ENCODE results near the gene TRPM4. TPM values are rescaled to one million over a fixed set of nuclear protein-coding genes. Genes with fewer than 3 reads are reported as not detected.

The TRPM4 gene
- polyA plus RNA-seq, 1 of the 3 experiments (the other 2 are of a cell fraction): 20.6 TPM

DNA sequence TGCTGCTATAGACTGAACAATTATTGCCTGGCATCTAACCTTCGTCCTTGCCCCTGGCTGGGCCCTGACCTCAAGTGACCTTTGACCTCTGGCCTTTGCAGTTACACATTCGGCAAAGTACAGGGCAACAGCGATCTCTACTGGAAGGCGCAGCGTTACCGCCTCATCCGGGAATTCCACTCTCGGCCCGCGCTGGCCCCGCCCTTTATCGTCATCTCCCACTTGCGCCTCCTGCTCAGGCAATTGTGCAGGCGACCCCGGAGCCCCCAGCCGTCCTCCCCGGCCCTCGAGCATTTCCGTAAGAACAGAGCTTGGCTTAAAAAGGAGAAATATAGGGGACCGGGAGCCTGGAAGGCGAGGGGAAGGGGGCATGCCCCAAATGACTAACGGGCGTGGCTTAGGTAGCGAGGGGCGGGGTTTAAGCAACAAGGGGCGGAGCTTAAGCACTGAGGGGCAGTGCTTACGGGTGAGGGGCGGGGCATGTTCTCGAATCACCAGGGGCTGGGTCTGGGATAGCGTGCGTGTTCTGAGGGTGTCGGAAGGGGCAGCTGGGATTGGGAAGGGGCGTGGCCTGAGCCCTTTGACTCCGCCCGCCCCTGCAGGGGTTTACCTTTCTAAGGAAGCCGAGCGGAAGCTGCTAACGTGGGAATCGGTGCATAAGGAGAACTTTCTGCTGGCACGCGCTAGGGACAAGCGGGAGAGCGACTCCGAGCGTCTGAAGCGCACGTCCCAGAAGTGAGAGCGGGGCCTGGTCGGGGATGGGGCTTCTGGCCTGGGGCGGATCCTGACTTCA lies 52.7 kb downstream of the TRPM4 start:
- Histone ChIP-seq H3K9me2 (no peaks in the 10 kb centered on the region), H3K9me3 (no peaks in the 10 kb centered on the region), H3K79me2 (ENCODE audit: insufficient read depth) (no peaks in the 10 kb centered on the region), H2AFZ (ENCODE audit: low read depth) (no peak overlapping the region), H3K27me3 (ENCODE audit: insufficient read depth) (no peaks in the 10 kb centered on the region), H4K20me1 (ENCODE audit: insufficient read depth) (no peaks in the 10 kb centered on the region), H3K36me3 (replicated peaks in 1 of 2; ENCODE audit: control insufficient read depth in 1 of 2, insufficient read depth in 2 of 2, low read length in 1 of 2) (peaks cover 0 to 47% of the 10 kb centered on the region in 2 experiments), H3K9ac (no peak overlapping the region), H3K4me2 (no peak overlapping the region), H3K4me1 (ENCODE audit: control insufficient read depth in 1 of 2, insufficient read depth in 2 of 2, low read depth in 1 of 2, low read length in 1 of 2) (no peaks in the 10 kb centered on the region; a peak in 1 of 4 replicates), H3F3A (replicated peaks; ENCODE audit: insufficient read depth) (peaks cover 30% of the 10 kb centered on the region), H3K27ac (ENCODE audit: low read depth in 2 of 2, low read length in 1 of 2) (no peak overlapping the region), H3K4me3 (ENCODE audit: low read depth in 2 of 2, low read length in 1 of 2) (no peak overlapping the region; a peak in 1 of 4 replicates)
- no peak for TF ChIP-seq POLR2AphosphoS5 (IDR thresholded peaks at IDR 0.05; ENCODE audit: low read depth, low read length)
- no peak for TF ChIP-seq NRF1 (IDR thresholded peaks at IDR 0.05; ENCODE audit: low read depth, low read length)
- 89% methylated on average over 50 of the region's 50 CpGs for WGBS (ENCODE audit: low lambda C conversion rate)
- ChIA-PET CTCF (interaction anchor here (0.8 to 3.8 kb wide), 4 partner anchors 12 to 135 kb away, joined by 3 to 41 read pairs (median 16); no protein-coding TSS in a partner anchor), POLR2A (no interaction called here)
- DNase-seq: peak; percentile 69

DNA sequence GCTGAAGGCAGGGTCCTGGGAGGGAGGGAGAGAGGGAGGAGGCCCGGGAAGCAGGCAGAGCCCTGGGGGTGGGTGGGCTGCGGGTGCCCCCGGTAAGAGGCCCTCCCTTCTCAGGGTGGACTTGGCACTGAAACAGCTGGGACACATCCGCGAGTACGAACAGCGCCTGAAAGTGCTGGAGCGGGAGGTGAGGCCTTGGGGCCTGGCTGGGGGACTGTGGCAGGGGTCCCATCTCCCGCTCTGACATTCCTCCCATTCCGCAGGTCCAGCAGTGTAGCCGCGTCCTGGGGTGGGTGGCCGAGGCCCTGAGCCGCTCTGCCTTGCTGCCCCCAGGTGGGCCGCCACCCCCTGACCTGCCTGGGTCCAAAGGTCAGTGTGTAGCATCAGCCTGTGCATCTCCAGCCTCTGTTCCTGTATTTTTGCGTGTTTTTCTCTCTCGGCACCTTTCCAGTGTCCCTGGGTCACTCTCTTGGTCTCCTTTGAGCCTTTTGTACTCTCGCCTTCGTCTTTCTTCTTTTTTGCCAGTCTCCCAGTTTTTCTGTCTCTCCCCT lies 53.4 kb downstream of the TRPM4 start:
- peaks cover 30% of the 10 kb centered on the region for H3F3A ChIP-seq (replicated peaks; ENCODE audit: insufficient read depth)
- no peaks in the 10 kb centered on the region for H3K9me2 ChIP-seq
- no peak for TF ChIP-seq GATA2 (CRISPR knock-in tag; IDR thresholded peaks at IDR 0.05)
- no peak for TF ChIP-seq EZH2phosphoT487 (IDR thresholded peaks at IDR 0.05; ENCODE audit: borderline replicate concordance, low read depth)
- no peaks in the 10 kb centered on the region for H3K9me3 ChIP-seq
- no peaks in the 10 kb centered on the region for H3K79me2 ChIP-seq (ENCODE audit: insufficient read depth)
- H3K9ac ChIP-seq: no peak overlapping the region
- H3K27me3 ChIP-seq (ENCODE audit: insufficient read depth): no peaks in the 10 kb centered on the region
- no peaks in the 10 kb centered on the region for H4K20me1 ChIP-seq (ENCODE audit: insufficient read depth)
- no peak overlapping the region for H3K27ac ChIP-seq (ENCODE audit: low read depth in 2 of 2, low read length in 1 of 2)
- no peak overlapping the region for H3K4me3 ChIP-seq (ENCODE audit: low read depth in 2 of 2, low read length in 1 of 2)
- ChIA-PET CTCF (interaction anchor here (0.8 to 6.7 kb wide), 5 partner anchors 13 to 136 kb away, joined by 3 to 48 read pairs (median 27); no protein-coding TSS in a partner anchor), POLR2A (no interaction called here)
- WGBS (ENCODE audit: low lambda C conversion rate): 83% methylated on average over 8 of the region's 19 CpGs
- H3K36me3 ChIP-seq (replicated peaks in 1 of 2; ENCODE audit: control insufficient read depth in 1 of 2, insufficient read depth in 2 of 2, low read length in 1 of 2): peaks cover 0 to 40% of the 10 kb centered on the region in 2 experiments
- H3K4me2 ChIP-seq: no peak overlapping the region
- no peak overlapping the region for H2AFZ ChIP-seq (ENCODE audit: low read depth)
- DNase-seq: no peak
- H3K4me1 ChIP-seq (ENCODE audit: control insufficient read depth in 1 of 2, insufficient read depth in 2 of 2, low read depth in 1 of 2, low read length in 1 of 2): no peaks in the 10 kb centered on the region; a peak in 1 of 4 replicates

DNA sequence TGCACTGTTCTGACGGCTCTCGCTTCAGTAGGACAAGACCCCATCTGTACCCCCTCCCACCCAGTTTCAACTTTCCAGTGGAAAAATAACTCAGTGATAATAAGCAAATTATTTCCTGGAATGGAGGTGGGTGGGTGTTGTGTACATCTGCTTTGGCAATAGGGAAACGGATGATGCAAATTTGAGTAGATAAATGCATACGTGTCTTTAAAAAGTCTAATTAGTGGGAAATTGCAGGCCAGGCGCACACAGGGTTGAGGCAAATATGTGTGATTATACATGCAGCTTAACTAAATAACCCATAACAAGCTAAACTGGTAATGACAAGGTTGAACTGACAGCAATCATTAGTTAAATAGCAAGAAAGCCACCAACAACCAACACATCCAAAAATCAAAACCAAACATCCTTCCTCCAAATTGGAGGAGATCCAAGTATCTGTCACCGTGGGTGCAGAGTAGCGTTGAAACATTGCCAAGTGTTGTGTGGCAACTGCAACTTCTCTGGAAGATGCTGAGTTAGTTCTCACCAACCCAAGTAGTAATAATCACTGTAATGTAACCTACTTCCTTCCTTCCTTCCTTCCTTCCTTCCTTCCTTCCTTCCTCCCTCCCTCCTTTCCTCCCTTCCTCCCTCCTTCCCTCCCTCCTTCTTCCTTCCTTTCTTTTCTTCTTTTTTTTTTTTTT lies 54.6 kb downstream of the TRPM4 start:
- Histone ChIP-seq H3K36me3 (replicated peaks in 1 of 2; ENCODE audit: control insufficient read depth in 1 of 2, insufficient read depth in 2 of 2, low read length in 1 of 2) (peaks cover 0 to 28% of the 10 kb centered on the region in 2 experiments), H3K4me3 (ENCODE audit: low read depth in 2 of 2, low read length in 1 of 2) (no peak overlapping the region), H4K20me1 (ENCODE audit: insufficient read depth) (no peaks in the 10 kb centered on the region), H3K9me3 (no peaks in the 10 kb centered on the region), H3K27me3 (ENCODE audit: insufficient read depth) (no peaks in the 10 kb centered on the region), H3F3A (replicated peaks; ENCODE audit: insufficient read depth) (peaks cover 25% of the 10 kb centered on the region), H3K79me2 (ENCODE audit: insufficient read depth) (no peaks in the 10 kb centered on the region), H3K4me1 (ENCODE audit: control insufficient read depth in 1 of 2, insufficient read depth in 2 of 2, low read depth in 1 of 2, low read length in 1 of 2) (no peaks in the 10 kb centered on the region; a peak in 1 of 4 replicates), H3K27ac (ENCODE audit: low read depth in 2 of 2, low read length in 1 of 2) (no peak overlapping the region), H3K9ac (no peak overlapping the region), H2AFZ (ENCODE audit: low read depth) (no peak overlapping the region), H3K4me2 (no peak overlapping the region), H3K9me2 (no peaks in the 10 kb centered on the region)
- 0 out of 2 replicates have a peak, but pooled peaks have one; percentile 11 for TF ChIP-seq NFIC (IDR thresholded peaks at IDR 0.05; ENCODE audit: borderline replicate concordance)
- TF ChIP-seq, protein P1, sequence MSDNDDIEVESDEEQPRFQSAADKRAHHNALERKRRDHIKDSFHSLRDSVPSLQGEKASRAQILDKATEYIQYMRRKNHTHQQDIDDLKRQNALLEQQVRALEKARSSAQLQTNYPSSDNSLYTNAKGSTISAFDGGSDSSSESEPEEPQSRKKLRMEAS (IDR thresholded peaks at IDR 0.05; ENCODE audit: low read depth): no peak
- ChIA-PET POLR2A (no interaction called here), CTCF (interaction anchor here (1.9 to 6.7 kb wide), 3 partner anchors 13 to 114 kb away, joined by 8 to 48 read pairs (median 11); no protein-coding TSS in a partner anchor)
- DNase-seq: no peak
- 80% methylated on average over 7 of the region's 7 CpGs for WGBS (ENCODE audit: low lambda C conversion rate)

All from SK-N-SH (cell line).